C4-2B (cell line): ENCODE results near the gene COX7A2L.

ENCODE experiments used
- ZFX ChIP-seq: fragments of 450-650 bp; IDR thresholded peaks from 2 replicates; pipeline ENCODE4 v1.6.1; 2017
- TF ChIP-seq, protein P1 (sequence below): fragments of 450-650 bp; conservative IDR thresholded peaks from 2 replicates; pipeline ENCODE4 v1.5.1; 2017; ENCODE audit warnings: mild to moderate bottlenecking

DNA sequence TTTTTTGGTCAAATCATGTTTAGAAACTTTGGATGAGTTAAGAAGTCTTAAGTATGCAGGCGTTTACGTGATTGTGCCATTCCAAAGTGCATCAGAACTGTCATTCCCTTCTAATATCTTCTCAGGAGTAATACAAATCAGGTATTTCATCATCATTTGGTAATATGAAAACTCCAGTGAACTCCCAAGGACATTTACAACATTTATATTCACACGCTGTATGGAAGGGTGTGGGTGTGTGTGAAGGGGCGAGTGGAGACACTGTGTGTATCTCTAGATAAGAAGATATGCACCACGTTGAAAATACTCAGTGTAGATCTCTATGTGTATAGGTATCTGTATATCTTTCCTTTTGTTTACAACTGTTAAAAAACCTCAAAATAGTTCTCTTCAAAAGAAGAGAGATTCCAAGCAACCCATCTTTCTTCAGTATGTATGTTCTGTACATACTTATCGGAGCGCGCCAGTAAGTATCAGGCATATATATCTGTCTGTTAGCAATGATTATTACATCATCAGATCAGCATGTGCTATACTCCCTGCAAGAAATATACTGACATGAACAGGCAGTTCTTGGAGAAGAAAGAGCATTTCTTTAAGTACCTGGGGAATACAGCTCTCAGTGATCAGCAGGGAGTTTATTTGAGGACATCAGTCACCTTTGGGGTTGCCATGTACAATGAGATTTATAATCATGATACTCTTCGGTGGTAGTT lies 29.3 kb downstream of the COX7A2L start:
- TF ChIP-seq, protein P1, sequence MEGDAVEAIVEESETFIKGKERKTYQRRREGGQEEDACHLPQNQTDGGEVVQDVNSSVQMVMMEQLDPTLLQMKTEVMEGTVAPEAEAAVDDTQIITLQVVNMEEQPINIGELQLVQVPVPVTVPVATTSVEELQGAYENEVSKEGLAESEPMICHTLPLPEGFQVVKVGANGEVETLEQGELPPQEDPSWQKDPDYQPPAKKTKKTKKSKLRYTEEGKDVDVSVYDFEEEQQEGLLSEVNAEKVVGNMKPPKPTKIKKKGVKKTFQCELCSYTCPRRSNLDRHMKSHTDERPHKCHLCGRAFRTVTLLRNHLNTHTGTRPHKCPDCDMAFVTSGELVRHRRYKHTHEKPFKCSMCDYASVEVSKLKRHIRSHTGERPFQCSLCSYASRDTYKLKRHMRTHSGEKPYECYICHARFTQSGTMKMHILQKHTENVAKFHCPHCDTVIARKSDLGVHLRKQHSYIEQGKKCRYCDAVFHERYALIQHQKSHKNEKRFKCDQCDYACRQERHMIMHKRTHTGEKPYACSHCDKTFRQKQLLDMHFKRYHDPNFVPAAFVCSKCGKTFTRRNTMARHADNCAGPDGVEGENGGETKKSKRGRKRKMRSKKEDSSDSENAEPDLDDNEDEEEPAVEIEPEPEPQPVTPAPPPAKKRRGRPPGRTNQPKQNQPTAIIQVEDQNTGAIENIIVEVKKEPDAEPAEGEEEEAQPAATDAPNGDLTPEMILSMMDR: no peak
- no peak for TF ChIP-seq ZFX
